HG02678 (cell line): ENCODE measurements around the gene CSK.

Source experiments
- ATAC-seq: cut with Tn5 transposase; IDR thresholded peaks from one replicate; pipeline ENCODE4 v1.9.1; 2021; ENCODE audit warnings: mild to moderate bottlenecking, moderate library complexity; ENCODE audit not compliant: unreplicated experiment

CSK gene

DNA sequence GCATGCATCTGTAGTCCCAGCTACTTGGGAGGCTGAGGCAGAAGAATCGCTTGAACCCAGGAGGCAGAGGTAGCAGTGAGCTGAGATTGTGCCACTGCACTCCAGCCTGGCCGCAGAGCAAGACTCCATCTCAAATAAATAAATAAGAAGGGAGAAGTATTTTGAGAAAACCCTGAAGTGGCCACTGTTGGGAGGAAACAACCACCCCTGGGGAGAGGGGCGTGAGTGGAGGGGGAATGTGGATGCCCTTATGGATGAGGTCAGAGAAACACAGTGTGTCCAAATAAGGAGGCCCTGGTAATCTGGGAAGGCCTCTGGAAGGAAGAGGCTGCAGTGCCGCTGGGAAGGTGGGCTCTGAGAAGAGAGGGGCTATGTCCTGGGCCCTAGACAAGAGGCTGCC is 40.4 kb downstream of the CSK start:
- no peak for ATAC-seq

DNA sequence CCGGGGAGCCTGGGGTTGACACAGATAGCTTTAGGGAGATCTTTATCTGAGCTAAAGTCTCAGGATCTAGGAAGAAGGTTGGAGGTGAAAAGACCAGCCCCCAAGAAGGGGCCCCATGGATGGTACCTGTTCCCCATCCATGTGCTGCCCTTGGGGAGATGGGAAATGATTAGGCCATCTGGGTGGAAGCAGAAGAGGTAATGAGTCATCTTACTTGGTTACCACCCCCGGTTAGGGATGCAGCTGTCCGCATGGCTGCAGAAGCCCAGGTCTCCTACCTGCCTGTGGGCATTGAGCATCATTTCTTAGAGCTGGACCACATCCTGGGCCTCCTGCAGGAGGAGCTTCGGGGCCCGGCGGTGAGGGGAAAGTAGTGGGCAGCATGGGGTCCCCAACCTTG is 41.4 kb downstream of the CSK start:
- no peak for ATAC-seq

DNA sequence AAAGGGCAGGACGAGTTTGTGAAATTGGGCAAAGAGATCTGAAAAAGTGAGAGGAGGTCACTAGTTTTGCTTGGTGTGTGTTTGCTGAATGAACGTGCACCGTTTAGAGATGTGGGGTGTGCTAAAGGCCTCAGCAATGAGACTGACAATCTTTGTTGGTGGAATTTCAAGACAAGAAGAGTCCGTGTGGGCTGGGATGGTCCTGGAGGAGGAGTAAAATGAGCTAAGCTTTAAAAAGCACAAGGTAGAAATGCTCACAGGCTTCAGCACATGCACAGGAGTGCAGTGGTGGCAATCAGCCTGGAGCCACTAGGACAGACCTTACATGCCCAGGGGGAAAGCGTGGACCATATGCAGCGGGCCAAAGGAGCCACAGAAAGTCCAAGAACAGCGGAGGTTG is 43.1 kb downstream of the CSK start:
- ATAC-seq, result no peak

DNA sequence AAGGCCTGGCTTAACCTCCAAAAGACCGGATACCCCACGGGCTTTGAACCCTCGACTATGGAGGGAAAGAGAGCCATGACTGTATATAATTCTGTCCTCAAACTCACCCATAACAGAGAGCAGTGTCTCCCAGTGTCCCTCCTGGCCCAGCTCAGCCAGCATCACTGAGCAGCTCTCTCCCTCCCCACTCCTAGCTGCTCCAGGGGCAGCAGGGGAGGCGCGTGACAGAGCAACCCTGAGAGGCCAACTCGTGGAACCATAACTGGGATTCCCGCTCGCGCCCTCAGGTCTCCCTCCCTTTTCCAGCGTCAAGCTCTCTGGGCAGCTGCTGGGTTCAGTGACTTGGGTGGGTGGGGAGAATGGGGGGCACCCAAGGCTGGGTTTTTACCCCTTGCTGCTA is 44.0 kb downstream of the CSK start:
- no peak for ATAC-seq

DNA sequence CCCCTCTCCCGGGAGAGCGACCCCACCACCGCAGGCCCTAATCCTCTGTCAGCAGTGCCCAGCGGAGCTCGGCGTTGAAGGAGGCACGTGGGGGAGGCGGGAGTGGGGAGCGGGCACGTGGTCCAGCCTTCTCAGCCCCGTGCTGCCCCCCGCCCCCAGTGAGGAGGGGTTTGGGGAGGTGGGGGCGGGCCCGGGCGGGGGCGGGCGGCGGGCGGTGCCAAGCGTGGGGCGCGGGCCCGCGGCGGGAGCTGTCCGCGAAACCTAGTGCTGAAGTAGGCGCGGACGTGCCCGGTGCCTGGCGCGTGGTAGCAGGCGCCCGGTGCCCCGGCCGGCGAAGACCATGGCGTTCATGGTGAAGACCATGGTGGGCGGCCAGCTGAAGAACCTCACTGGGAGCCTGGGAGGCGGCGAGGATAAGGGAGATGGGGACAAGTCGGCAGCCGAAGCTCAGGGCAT is 44.5 kb downstream of the CSK start, which contains the start of gene CPLX3:
CPLX3 (plus strand) TSS at position 264 of the 456 bp plus-strand sequence; CDS start at position 341, 77 bp downstream.
- no peak for ATAC-seq

DNA sequence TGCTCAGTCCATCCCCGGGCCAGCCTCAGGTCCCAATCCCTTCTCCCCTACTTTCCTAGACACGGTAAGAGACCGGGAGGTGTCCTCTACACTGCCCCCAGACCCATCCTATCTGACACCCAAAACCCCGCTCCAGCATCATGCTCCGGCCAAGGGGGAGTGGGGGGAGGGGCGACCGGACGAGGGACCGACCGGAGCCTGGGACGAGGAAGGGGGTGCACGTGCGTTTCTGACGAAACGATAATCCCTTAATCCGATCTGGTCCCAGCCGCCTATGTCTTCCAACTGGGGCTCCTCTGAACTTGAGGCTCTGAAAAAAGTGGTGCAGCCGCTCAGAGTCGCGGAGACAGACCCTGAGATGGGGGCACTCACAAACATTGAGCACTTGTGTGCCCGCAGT is 45.0 kb downstream of the CSK start:
- no peak for ATAC-seq

DNA sequence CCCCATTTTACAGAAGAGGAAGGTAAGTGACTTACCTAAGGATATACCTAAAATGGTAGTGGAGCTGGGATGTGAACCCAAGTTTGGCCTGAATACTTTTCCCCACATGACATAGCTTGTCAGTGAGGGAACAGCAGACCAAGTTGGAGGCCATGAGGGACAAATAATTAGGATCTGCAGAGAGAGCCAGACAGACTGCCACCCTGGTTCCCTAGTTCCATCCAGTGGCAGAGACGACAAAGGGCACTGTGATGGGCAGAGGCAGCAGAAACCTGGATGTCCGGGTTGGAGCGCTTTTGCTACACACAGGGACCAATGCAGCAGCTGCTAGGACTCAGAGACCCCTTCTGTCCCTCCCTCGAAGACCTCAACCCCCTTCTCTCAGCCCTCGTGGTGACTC is 45.7 kb downstream of the CSK start:
- ATAC-seq, result no peak

DNA sequence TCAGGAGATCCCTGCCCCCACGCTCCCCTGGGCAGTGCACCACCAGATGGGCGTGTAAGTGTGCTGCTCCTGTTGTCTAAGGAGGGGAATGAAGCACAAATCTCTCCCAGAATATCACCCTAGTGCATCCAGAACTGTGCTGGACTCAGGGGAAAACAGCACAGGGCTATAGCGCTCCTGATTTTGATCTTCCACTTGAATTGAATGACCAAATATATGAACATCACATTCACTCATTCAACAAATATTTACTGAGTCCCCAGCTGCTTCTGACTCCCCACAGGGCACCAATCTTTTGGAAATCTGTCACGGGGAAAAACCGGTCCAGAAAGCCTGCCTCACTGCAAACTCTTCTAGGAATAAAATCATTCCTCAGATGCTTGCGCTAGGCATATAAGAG is 47.0 kb downstream of the CSK start:
- no peak for ATAC-seq

DNA sequence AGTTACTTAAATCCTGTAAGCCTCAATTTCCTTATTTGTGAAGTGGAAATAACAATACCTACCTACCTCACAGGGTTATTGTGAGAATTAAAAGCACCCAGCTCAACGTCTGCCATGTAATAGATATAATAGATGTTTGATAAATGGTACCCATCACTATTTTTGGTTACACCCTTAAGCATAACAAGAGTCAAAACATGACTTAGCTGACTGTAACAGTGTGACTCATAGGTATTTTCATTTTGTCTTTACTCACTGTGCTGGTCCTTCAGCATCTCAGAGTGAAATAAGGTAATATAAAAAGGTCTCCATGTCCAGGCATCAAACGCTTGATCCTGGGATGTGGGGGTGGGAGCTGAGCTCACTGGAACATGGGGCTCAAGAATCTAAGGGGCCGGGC is 47.6 kb downstream of the CSK start:
- ATAC-seq, result no peak

DNA sequence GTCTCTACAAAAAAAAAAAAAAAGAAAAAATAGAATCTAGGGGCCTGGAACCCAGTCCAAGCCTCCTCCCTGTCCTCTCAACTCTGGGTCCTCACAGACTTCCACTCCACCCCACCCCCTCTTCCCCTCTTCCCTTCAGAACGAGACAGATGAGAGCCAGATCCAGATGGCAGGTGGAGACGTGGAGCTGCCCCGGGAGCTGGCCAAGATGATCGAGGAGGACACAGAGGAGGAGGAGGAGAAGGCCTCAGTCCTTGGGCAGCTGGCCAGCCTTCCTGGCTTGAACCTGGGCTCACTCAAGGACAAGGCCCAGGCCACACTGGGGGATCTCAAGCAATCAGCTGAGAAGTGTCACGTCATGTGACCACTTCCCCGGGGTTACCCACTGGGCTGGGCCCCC is 48.1 kb downstream of the CSK start:
- no peak for ATAC-seq

DNA sequence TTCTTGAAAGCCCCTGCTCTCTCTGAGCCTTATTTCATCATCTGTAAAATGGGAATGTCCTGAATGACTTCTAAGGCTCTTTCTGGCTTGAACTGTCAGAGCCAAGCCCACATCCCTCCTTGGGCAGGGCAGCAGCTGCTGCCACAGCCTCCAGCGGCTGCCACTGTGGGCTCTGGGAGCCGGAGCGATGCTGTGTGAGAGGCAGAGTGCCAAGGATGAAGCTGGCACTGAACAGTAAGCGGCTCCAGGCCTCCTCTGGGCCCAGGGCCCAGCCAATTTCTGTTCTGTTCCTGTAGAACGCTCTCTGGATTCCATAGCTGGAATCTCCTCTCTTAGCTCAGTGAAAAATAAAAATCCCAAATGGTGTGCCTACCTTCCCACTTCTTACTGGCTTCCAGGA is 49.0 kb downstream of the CSK start:
- no peak for ATAC-seq

DNA sequence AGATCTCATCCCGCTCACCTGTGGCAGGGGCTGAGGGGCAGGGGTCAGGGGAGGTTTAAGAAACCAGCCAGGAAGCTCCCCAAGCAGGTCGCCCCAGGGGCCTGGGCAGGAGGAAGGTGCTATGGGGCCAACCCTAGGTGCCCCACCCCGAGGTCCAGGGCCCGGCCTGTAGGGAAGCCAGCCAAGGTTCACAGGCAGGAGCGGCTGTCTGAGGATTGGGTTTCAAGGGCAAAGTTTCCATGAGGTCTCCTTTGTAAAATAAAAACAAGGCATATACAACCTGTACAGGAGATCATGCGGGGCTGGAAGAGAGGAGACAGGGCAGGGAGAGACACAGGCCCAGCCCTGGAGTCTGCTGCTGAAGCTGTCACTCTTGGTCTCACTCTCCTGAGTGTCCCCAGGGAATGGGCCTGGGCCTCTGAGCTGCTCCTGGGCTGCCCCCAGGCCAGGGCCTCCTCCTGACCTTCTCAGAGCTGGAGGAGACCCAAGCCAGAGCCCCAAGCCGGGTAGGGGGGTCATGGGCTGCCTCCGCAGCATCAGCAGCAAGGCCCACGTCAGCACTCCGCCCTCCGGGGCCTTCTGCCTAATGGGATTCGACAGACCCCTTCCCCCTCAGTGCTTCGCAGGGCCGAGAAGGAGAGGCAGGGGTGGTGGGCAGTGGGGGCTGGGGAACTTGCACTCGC is 50.1 kb downstream of the CSK start:
- ATAC-seq, result no peak

DNA sequence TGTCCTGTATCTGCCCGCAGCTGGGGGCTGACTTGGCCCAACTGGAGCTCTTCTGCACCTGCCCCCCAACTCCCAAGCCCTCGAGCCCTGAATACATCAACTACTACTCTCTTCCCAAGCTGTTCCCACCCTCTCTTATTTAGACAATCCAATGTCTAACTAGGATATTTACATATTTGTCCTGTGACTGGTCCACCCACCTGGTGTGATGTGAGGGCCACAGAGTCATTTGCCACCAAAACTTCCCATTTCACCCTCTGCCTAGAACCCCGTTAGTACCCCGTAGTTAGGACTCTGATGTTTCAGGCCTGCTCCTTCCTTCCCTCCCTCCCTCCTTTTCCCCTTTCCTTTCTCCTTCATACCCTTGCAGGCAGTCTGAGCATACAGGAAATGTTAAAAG is 50.9 kb downstream of the CSK start:
- no peak for ATAC-seq

DNA sequence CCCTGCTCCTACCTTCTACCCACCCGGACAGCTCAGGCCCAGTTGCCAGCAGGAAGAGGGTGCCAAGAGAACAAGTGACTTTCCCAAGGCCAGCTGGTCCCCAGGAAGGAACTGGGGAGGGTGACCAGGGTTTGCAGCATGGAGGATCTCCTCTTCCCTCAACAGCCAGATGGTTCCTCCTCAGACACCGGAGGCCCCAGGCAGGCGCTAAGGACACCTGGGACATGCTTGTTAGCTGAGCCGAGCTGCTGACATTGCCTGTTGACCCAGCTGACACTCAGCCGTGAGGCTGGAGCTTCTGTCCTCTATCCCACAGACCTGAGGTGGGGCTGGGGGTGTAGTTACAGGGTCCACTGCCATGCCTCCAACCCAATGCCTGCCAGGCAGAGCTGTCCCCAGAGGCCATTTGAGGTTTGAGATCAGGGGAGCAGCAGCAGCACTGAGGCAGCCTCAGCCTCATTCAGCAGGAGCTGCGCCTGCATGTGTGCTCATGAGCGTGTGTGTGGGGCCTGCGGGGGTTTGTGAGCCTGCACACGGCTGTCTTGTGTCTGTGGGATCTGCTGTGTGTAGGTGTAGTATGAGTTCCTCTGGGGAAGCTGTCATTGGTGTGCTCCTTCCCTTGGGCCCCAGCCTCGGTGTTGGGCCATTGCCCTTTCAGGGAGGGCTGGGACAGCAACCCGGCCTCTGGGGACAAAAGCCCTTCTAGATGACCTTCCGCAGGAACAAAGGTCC is 51.7 kb downstream of the CSK start:
- no peak for ATAC-seq

DNA sequence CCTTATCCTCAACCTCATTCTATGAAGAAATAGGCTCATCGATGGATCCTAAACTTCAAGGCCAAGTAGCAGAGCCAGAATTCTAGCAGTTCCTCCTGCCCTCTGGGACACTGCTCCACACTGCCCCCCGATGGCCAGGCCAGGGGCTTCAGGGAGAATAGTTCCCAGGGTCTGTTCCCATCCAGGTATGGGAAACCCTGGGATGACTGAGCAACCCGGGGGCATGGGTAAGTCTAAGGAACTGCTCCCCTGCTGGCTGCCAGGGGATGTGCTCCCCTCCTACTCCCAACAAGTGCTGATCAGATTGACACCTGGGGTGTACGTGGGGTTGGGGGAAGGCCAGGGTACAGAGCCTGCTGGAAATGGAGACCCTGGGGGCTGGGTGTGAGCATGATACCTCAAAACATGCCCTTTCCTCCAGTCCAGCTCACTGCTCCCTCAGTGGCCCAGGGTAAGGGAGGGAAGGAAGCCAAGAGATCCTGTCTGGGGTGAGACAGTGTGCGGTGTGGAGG is 53.5 kb downstream of the CSK start:
- ATAC-seq, result no peak

DNA sequence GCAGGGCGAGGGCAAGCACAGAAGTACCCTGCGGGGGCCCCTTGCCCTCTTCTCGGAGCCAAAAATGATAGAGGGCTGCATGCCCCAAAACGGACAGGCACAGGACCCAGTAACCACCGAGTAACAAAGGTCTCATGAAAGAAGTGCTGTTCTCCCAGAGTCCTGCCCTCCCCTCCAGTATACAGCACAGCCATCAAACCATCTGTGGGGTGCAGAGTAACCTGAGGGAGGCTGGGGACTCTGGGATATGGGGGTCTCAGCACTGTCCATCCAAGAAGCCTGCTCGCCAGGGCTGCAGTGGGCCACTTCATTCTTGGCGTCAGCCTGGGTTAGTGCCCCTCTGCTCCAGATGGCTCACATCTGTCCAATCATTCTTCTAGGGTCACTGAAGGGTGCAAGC is 55.0 kb downstream of the CSK start:
- no peak for ATAC-seq

DNA sequence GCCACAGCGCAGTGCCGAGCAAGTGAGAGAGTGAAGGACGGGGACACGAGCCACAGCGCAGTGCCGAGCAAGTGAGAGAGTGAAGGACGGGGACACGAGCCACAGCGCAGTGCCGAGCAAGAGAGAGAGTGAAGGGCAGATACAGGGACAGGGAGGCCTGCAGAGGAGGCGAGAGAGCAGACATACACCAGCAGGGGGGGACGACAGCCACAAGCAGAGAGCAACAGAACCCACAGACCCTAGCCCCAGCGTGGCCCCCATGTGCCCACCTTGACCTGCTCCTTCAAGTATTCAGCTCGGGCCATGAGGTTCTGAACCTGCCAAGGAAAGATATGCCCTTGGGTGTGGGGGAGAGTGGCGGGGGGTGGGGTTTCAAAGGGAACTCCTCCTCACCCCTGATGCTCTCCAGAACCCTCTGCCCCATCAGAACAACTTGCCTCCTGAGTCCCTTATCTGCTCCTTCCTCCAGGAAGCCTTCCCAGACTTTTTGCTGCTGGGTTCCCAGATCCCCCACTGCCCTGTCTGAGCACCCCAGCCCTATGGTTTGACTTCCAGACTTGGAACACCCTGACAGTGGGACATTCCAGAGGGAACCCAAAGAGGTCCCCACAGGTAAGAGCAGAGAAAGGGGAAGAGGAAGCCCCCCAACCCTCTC is 55.7 kb downstream of the CSK start:
- ATAC-seq, result no peak

DNA sequence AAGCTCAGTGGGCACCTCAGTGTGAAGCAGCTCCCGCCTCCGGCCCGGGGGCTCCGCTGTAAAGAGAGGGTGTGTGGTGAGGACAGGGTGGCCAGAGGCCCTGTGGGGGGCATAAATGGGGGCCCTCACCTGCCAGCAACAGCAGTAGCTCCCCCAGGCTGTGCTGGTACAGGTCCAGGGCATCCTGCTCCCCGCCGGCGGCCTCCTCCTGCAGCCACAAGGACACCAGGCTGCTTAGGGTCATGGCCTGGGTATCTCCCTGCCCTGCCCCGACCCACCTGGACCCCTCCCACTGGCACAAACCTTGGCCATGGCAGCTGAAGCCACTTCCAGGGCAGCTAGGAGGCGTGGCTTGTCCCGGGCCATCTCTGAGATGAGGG is 56.2 kb downstream of the CSK start:
- no peak for ATAC-seq

DNA sequence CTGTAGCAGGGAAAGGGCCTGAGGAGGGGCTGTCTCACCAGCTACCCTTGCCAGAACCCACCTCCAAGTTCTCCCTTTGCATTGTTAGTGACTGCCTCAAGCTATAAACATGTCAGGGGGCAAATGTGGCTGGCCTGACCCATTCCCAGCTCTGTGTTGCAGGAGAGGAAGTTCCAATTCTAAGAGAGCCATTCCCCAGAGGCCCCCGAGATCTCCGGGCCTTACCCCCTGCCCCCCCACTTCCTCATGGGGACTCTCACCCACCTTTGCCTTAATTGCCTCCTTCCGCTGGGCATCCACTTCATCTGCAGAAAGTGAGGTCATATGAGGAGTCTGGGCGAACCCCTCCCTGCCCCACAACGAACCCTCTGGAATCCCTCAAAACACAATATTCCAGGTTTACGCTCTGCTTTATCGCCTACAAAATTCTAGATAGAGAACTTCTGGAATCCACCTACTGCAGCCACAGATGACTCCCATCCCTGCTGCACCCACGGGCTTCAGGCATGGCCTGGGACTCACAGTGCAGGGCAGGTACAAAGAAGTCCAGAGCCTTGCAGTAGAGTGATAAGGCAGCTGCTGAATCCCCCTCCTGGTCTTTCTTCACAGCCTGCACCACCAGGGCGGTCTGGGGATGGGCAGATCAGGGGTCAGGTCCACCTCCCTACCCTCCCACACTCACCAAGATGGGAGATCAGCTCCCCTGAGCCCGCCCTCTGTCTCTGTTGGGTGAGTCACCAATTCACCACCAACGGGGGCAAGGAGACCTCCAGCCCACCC is 57.1 kb downstream of the CSK start:
- ATAC-seq, result no peak

DNA sequence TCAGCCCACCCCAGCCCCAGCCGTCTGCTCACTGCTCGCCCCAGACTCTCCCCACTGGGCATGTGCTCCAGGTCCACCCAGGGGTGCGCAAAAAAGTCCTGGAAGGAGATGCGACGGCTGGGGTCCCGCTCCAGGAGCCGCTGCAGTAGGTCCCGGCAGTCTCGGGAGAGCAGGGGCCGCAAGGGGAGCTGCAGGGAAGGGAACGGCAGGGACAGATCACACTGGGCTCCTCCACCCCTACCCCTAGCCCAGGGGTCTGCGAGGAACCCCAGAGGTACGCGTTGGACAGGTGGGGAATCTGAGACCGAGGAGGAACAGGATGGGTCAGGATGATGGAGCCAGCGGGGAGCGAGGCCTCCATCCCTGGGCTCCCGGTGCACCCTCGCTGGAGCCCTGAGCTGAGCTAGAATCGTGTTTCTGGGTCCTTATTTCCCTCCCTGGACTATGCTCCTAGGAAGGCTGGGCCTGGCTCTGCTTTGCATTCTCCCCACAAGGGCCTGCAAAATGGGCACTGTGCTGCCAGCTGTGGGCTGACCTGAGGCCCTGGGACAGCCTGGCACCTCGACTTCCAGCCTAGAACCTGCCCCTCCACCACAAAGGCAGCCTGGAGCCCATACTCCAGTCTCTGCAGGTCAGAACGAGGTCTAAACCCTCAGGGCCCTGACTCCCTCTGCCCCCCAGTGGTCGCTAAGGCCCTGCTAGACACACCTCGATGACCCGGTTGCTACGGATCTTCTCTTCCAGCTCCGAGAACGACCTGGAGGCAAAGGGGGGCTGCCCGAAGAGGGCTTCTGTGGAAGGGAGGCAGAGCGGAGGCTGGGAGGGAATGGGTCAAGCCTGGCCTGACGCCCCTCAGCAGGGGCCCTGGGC is 57.9 kb downstream of the CSK start:
- no peak for ATAC-seq
